Kidney capillary endothelial cell (primary cell): ENCODE measurements around the gene SAA1.
"Not testable (repeated sequence)": the region's sequence is repeated elsewhere in the genome, so short reads cannot be mapped to it uniquely, and the experiment has no call there.

Source experiments
- DNase-seq: peaks from one replicate; pipeline ENCODE4 v3.0.0-alpha.2; 2018; ENCODE audit warnings: low spot score

The SAA1 gene

DNA sequence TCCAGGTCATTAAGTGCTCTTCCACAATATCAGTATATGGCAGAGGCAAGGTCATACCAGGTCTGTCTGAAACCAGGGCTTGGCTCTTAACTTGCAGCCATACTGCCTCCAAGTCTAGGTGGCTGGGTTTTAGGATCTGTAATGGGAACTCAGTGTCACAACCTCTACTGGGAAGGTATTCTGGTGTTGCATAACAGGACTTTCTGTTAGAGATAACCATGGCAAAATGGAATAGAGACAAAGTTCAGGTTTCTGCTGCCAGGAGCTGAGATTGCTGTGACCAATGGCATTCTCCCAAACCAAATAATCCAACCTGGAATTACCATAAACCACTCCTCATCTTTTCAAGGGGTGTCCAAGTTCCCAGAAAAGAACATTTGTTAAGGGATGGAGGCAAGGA lies 6.8 kb upstream of the SAA1 start:
- no peak for DNase-seq

DNA sequence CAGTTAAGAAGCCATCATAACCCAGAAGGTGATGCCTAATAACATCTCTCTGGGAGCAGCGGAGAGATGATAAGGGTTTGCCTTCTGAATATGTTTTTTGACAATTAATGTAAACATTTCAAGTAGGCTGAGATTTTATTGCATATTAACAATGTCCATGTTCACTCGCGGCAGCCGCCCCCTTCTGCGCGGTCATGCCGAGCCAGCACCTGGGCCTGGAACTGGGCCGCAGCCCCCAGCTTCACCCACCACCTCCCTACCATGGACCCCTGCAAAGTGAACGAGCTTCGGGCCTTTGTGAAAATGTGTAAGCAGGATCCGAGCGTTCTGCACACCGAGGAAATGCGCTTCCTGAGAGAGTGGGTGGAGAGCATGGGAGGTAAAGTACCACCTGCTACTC lies 4.3 kb upstream of the SAA1 start:
- no peak for DNase-seq

- DNase-seq, result not testable (repeated sequence)
These were observed 3.2 kb upstream of the SAA1 start for GRCh38 chr11:18262681-18263350.

- DNase-seq, result no peak
These were observed 2.0 kb upstream of the SAA1 start for GRCh38 chr11:18264035-18264434.

- DNase-seq, result no peak
These were observed 1.1 kb upstream of the SAA1 start for GRCh38 chr11:18264677-18265555.

GRCh38 chr11:18267335-18268133 lies 1.5 kb downstream of the SAA1 start:
- not testable (repeated sequence) for DNase-seq

GRCh38 chr11:18269252-18269651 lies 3.2 kb downstream of the SAA1 start:
- DNase-seq, result not testable (repeated sequence)

- no peak for DNase-seq
These were observed 4.0 kb downstream of the SAA1 start for GRCh38 chr11:18270102-18270501.

DNA sequence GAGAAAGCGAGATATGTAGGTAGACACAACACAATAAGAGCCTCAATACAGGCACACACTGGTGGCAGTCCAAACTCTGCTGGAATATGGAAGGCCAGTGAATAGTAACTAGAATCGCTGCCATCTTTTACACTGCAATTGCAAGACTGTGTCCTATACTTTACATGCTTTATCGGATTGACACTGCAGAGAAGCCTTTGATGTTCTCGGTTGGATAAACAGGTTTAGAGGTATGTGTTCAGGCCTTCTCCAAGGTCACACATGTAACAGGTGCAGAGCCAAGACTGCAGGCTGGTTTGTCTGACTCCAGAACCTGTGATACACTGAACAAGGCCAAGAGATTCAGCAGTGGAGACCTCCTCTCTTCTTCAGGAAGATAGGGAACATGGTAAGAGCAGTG lies 5.1 kb downstream of the SAA1 start:
- no peak for DNase-seq

DNA sequence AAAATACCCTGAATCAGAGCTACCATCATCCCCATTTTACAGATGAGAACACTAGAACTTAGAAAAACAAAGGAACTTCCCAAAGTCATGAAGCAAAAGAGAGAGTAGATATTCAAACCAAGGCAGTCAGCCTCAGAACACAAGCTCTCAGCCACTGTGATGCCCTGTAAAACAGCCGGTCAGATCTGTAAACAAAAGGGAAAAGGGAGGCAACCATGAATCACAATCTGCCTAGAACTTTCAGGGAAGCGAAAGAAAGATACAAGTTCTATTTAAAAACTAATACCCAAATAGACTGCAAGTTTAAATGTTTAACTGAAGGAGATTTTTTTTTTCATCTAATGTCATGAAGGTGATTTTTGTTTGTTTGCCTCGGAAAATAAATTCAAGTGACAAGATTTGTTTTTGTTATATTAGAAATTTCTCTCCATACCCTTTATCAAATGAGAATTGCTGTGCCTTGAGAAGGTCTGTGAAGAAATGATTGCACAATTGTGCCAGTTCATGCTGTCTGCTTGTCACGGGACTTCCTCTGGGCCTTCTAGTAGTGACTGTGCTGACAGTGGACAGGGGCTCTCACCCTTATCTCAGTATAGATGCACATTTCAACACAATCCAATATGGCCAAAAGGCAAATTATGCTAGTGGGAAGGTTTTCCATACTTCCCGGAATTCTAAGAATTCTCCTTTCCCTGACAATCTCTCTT lies 11.7 kb downstream of the SAA1 start:
- DNase-seq, result no peak

DNA sequence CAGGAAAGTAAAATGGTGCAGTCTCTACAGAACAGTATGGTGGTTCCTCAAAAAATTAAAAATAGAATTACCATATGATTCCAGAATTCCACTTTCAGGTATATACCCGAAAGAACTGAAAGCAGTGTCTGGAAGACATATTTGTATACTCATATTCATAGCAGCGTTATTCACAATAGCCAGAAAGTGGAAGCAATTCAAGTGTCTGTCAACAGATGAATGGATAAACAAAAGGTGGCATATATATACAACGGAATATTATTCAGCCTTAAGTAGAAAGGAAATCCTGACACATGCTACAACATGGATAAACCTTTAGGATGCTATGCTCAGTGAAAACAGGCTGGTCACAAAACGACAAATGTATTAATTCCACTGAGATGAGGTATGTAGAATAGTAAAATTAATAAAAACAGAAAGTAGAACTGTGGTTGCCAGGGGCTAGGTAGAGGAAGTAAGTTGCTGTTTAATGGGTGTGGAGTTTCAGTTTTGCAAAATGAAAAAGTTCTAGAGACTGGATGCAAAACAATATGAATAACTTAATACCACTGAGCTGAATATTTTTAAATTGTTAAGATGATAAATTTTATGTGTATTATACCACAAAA lies 14.5 kb downstream of the SAA1 start:
- DNase-seq, result no peak

DNA sequence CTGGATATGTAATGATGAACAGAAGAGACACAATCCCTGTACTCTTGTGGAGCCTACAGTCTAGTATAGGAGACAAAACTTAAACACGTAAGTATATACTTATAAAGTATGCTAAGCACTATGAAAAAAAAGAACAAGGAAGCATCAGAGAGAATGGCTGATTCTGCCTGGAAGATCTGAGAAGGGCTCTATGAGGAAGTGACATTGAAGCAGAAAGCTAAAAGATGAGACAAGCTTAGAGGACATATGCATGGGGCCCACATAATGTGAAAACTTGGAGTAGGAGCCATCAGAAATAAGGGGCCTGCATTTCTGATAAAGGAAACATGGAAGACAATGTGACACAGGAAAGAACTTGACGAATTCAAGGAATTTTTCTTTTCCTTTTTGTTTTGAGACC lies 16.6 kb downstream of the SAA1 start:
- no peak for DNase-seq

GRCh38 chr11:18285841-18286240 lies 19.8 kb downstream of the SAA1 start:
- no peak for DNase-seq

DNA sequence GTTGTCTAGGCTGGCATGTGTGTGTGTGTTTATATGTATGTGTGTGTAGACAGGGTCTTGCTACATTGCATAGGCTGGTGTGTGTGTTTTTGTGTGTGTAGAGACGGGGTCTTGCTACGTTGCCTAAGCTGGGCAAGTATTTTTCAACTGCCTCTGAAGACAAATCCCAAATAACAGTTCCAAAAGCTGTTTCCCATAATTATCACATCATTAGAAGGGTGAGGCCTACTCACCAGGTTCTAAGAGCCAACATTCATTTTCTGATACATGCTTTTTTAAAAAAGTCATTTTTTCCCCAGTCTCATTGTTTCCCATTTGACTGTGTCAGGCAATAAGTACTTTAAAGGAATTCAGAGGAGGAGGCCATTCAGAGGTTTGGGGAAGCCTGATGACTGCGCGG lies 22.8 kb downstream of the SAA1 start:
- DNase-seq, result no peak

DNA sequence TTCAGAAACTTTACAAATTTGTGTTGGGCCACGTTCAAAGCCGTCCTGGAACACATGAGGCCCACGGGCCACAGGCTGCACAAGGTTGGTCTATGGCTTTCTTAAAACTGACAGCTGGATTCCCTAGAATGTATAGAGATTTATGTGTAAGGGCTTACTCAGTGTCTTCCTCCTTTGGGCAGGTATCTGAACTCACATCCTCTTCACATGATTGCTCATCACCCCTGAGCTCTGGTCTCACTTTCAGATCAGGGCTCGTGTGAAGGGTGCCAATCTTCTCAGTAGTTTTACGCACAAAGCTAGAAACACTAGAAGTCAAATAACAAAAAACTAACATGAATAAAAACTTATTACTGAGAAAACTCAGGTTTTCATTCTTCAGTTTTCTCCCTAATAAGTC lies 28.8 kb downstream of the SAA1 start:
- no peak for DNase-seq

GRCh38 chr11:18295316-18295715 lies 29.3 kb downstream of the SAA1 start:
- DNase-seq, result no peak

DNA sequence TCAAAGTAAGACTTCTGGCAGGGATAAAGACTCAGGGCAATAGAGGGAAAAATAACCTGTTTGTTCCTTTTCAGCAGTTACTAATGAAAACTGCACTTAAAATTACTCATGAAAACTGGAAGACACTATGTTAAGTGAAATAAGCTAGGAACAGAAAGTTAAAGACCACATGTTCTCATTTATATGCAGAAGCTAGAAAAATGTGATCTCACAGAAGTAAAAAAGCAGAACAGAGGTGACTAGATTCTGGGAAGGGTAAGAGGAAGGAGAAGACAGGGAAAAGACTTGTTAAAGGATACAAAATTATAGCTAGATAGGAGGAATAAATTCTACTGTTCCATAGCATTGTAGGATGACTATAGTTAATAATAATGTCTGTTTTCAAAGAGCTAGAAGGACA lies 33.7 kb downstream of the SAA1 start:
- no peak for DNase-seq

GRCh38 chr11:18304745-18305144 lies 38.7 kb downstream of the SAA1 start:
- DNase-seq, result no peak

GRCh38 chr11:18307461-18308139 lies 41.5 kb downstream of the SAA1 start:
- DNase-seq, result no peak

DNA sequence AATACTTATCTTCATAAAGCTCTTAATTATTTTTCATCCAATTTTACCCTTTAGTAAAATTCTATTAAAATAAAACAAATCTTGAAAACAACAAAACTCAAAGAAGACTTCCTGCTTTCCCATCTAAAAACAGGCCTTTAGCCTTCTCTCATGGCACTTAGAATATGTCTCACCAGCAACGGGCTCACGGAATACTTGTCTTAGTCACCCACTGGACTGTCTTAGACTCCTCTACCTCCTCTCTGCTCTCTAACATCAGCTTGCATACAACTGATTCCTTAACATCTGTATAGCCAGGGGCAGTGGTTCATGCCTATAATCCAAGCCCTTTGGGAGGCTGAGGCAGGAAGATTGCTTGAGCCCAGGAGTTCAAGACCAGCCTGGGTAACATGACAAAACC lies 42.2 kb downstream of the SAA1 start:
- DNase-seq, result no peak

DNA sequence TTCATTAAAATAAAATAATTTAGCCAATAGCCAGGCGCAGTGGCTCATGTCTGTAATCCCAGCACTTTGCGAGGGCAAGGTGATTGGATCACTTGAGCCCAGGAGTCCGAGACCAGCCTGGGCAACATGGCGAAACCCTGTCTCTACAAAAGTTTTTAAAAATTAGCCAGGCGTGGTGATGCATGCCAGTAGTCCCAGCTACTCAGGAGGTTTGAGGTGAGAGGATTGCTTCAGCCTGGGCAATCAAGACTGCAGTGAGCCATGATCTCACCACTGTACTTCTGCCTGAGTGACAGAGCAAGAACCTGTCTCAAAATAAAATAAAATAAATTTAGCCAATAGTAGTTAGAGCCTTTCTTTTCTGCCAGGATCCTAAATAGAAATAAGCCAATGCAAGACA lies 43.6 kb downstream of the SAA1 start:
- no peak for DNase-seq
